Stimulated activated CD4-positive, alpha-beta T cell treated with anti-CD3 and anti-CD28 coated beads, Interleukin-4, amount 100 ng/mL, for 1 hour (primary cell): ENCODE measurements around the gene BBS5.
"Not testable (repeated sequence)": the region's sequence is repeated elsewhere in the genome, so short reads cannot be mapped to it uniquely, and the experiment has no call there.

Experiments used
- DNase-seq: peaks from one replicate; pipeline ENCODE4 v3.0.0-alpha.2; 2020

BBS5 gene

DNA sequence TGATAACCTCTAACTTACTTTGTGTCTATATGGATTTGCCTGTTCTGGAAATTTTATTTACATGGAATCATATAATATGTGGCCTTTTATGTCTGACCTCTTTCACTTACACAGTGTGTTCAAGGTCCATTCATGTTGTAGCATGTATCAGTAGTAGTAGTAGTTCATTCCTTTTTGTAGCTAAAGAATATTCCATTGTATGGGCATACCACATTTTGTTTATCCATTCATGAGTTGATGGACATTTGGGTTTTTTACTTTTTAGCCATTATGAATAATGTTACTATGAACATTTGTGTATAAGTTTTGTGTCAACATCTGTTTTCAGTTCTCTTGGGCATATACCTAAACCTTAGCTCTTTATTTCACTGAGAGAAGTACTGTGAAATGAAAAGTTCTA is 11.5 kb downstream of the BBS5 start:
- DNase-seq, result no peak

DNA sequence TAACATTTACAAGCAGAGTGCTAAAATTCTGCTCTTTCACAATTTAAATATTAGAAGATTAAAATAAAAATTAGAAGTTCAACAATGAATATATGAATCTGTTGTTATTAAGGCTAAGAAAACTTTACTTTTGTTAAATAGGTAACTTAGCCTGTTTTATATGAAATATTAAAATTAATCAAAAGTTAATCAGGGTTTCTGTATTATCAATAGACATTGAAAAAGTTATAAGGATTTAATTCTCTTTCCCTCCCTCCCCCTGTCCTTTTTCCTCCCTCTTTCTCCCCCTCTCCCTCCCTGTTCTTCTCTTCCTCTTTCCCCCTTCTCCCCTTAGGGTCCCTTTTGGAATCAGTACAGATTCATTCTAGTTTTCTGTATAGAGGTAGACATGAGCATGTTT is 12.1 kb downstream of the BBS5 start:
- no peak for DNase-seq

DNA sequence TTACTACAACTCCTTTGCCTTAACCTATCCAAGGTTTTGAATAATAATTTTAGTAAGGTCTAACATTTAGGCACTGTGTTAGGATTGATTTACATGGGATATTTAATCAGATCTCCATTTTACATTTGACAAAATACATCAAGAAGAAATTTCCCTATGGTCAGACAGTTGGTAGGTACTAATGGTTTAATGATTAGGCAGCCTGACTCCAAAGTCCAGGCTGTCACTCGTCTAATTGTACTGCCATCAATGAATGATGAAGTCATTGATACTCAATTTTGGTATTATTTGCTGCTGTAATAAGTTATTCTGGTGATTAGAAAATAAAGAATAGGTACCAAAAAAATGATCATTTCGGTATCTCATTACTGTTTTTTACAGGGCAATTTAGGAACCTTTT is 14.1 kb downstream of the BBS5 start:
- no peak for DNase-seq

DNA sequence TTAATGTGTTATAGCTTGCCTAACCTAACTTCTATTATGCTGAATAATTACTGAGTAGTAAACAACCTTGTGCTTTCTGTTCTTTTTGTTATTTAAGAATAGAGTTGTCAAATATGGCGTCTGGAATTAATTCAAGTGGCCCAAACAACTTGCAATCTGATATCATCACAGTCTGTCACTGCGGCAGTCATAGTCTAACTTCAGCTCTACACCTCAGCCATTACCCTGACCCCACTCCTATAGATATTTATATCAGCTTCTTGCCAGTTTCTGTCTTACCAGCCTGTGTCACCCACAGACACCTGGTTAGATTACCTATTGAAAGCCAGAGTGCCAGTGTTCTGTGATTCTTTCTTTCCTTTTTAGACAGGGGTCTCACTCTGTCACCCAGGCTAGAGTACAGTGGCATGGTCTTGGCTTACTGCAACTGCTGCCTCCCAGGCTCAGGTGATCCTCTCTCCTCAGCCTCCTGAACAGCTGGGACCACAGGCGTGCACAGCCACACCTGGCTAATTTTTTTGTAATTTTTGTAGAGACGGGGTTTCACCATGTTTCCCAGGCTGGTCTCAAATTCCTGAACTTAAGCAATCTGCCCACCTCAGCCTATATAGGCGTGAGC is 16.1 kb downstream of the BBS5 start:
- no peak for DNase-seq

DNA sequence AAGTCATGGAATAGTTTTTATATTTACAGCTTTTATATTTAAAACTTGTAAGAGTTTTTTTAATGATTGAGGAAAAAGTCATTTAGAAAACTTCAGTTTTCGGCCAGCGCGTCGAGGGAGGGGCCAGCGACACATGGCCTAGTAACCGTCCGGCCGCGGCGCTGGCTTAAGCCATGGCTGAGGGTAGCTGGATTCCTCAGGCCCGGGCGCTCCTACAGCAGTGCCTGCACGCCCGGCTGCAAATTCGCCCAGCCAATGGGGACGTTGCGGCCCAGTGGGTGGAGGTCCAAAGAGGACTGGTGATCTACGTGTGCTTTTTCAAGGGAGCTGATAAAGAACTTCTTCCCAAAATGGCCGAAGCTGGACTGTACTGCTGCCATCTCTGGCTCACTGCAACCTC is 25.4 kb downstream of the BBS5 start:
- no peak for DNase-seq

DNA sequence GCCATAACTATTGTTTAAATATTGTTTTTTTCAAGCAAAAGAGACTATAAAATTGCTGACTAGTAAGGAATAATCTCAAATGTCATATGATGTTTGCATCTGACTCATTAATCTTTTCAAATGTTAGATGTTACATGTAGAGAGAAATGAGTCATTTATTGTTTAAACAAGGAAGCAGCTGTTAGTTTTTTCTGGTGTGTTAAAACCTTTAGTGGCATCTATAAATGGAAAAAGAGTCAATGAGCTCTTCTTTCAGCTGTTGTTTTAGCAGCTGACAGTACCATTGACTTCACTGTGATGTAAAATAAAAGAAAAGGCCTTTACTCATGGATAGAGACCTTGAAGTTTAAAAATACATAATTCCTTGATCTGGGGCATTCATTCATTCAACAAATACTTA is 28.4 kb downstream of the BBS5 start:
- no peak for DNase-seq

DNA sequence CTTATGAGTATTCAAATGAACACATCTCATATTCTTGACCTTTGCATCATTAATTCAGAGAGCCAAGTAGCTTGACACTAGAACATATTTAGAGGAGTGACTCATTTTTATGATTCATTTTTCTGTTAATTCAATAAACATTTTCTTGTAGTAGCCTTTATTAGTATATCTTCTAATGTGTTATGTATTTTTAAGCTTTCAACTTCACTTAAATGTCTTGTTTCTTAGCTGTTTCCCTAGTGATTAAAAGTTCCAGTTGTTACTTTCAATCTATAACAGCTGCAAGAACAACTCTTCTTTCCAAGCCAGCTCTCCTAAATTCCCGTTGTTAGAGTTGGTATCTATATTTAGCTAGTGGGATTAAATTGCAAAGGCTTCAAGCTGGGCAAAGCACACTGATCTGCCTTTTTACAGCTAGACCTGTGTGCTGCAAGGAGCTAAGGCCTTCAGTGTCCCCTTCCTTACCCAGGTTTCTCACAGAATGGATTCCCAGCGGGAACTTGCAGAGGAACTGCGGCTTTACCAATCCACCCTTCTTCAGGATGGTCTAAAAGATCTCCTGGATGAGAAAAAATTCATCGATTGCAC is 30.1 kb downstream of the BBS5 start, which contains the start of gene KLHL41:
Gene KLHL41 (plus strand): TSS at position 405 of the 588 bp plus-strand sequence. CDS start 77 bp downstream, at position 482.
- DNase-seq, result no peak

DNA sequence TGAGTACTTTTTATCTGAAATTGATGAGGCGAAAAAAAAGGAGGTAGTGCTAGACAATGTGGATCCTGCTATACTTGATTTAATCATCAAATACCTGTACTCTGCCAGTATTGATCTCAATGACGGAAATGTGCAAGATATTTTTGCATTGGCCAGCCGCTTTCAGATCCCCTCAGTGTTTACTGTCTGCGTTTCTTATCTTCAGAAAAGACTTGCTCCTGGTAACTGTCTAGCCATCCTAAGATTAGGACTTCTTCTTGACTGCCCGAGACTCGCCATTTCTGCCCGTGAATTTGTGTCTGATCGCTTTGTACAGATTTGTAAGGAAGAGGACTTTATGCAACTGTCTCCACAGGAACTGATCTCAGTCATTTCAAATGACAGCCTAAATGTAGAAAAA is 30.7 kb downstream of the BBS5 start:
- DNase-seq, result no peak

DNA sequence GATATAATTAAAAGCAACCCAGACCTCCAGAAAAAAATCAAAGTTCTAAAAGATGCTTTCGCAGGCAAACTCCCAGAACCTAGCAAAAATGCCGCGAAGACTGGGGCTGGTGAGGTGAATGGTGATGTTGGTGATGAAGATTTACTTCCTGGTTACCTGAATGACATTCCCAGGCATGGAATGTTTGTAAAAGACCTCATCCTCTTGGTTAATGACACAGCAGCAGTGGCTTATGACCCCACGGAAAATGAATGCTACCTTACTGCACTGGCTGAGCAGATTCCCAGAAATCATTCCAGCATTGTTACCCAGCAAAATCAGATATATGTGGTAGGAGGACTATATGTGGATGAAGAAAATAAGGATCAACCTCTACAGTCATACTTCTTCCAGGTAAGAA is 31.2 kb downstream of the BBS5 start:
- DNase-seq, result no peak

DNA sequence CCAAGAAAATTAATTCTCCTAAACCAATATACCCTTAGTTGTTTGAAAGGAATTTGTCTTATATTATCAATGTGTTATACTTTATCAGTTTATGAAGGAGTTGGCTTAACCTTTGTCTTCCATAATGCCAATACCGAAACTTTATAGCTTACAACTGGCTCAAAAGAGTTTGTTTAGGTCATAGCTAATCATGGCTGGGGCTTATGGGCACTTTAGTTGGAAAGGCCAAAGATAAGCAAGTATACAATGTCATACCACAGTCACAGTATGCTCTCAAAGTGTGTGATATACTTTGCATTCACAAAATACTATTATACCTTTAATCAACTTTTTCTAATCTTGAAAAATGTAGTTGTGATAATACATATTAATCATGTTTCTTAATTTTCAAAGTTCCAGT is 32.5 kb downstream of the BBS5 start:
- no peak for DNase-seq

DNA sequence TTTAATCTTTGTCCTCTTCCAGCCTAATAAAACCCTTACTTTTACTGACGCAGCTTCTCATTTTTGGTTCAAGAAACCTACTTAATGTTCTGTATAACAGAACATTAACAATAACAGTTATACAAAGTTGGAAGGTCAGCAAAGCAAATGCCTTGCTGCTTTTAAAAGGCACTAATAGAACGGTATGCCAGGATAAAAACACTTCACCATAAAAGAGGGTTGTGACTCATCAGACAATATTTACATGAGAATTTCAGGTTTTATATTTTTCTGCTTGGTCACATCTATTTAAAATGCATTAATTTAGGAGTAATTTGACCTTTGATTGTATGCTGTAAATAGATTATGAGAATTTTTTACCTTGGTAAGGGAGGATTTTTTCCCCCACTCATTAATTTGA is 33.2 kb downstream of the BBS5 start:
- DNase-seq, result no peak

DNA sequence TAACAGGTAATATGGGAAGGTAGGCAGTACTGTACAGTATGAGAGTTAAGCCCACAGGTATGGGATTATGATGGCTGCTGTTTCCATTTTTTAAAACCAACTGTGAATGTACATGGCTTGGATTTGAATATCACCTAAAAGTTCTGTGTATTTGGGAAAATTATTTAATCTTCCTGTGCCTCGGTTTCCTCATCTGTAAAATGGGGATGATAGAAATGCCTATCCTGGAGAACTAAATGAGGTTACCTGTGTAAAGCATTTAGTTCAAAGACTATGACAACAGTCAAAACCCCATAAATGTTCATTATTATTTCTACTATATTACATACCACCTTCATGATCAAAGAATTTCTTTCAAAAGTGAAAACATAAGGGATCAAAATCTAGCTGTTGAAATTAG is 33.8 kb downstream of the BBS5 start:
- DNase-seq, result no peak

DNA sequence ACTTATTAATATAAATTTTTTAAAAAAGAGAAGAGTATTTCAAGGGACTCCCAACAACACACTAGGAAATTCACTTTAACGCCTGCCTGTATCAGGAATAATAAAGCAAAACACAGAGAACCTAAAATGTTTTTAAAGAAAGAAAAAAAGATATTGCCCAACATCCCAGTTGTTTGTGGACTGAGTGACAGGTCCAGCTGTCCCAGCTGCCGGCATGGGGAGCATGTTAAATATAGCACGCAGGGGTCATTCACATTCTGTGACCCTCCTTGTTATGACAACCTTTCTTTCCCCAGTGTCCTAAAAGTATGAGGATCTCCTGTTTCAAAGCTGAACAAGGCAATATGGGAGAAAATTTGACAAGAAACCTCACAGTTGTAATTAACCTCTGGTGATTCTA is 34.6 kb downstream of the BBS5 start:
- DNase-seq, result no peak

DNA sequence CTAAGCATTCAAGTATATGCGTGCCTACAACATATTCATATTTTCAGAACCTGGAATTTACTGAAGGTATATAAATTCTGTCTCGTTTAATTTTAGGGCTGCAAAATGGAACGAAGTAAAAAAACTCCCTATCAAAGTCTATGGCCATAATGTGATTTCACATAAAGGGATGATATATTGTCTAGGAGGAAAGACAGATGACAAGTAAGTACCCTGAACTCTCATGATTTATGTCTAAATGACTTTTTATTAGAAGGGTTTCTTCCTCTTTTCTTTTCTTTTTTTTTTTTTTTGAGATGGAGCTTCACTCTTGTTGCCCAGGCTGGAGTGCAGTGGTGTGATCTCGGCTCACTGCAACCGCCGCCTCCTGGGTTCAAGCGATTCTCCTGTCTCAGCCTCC is 35.5 kb downstream of the BBS5 start:
- DNase-seq, result not testable (repeated sequence)

DNA sequence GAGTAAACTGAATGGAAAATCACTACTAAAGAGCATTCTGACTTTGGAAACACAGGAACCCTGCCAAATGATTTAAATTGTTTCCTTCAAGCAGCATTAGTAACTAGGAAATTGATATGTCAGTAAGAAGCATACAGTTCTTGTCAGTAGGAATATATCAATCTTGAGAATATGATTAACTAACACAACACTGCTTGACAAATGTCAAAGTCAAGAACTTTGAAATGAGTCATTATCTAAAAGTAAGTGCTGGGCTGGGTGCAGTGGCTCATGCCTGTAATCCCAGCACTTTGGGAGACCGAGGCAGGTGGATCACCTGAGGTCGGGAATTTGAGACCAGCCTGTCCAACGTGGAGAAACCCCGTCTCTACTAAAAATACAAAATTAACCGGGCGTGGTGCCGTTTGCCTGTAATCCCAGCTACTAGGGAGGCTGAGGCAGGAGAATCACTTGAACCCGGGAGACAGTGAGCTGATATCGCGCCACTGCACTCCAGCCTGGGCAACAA is 37.2 kb downstream of the BBS5 start:
- not testable (repeated sequence) for DNase-seq

DNA sequence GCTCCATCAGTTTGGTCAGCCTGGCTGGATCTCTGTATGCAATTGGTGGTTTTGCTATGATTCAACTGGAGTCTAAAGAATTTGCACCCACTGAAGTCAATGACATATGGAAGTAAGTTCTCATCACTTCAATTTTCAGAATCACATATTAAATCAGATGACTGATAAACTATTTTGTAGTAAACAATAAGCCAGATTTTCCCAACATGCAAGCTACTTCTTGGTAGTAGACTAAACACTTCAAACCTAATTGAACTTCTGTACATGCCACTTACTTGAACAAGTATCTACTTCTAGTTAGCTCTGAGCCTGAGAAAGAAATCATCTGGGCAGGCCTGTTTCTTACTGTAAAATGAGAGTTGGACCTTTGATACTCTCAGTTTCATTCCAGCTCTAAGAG is 41.6 kb downstream of the BBS5 start:
- no peak for DNase-seq

DNA sequence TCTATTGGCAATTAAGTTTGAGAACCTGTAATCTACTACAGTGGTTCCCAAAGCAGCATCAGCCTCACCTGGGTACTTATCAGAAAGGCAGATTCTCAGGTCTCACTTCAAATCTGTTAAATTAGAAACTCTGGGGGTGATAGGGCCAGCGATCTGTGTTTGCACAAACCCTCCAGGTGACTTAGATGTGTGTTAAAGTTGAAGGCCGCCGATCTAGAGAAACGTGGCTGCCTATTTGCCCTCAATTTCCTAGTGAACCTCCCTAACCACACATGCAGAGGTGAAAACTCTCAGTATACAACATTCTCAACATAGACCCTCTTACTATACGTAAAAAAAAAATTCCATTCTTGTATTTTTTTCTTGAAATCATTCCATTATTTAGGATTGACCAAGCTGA is 44.4 kb downstream of the BBS5 start:
- no peak for DNase-seq

DNA sequence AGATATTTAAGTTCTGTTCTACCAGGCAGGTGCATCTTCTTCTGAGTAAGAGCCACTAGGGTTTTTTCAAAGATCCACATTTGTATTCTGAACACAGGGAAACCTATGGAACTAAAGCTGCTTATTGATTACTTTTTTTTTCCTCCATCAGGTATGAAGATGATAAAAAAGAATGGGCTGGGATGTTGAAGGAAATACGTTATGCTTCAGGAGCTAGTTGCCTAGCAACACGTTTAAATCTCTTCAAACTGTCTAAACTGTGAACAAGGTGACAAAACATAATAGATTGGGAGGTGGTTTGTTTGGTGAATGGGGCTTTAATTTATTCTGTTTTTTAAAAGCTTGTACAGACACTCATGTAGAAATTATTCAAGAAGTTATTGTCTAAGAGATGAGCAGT is 46.1 kb downstream of the BBS5 start:
- no peak for DNase-seq

DNA sequence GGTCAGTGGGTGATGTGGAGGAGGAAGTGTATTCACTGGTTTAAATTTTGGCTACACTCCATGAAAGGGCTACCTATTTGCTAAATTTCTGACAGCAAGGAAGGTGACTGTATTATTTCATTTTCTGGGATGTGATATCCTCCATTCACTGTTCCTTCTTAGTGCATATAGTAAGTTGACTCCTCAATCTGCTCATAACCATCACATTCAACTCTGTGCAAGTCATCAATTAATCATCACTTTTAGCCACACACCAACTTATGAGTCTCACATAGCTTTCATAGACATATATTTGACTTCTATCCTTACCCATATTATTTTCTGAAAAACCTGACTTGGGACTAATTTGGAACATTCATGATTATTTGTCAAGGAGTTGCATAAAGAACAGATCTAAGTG is 47.2 kb downstream of the BBS5 start:
- no peak for DNase-seq

DNA sequence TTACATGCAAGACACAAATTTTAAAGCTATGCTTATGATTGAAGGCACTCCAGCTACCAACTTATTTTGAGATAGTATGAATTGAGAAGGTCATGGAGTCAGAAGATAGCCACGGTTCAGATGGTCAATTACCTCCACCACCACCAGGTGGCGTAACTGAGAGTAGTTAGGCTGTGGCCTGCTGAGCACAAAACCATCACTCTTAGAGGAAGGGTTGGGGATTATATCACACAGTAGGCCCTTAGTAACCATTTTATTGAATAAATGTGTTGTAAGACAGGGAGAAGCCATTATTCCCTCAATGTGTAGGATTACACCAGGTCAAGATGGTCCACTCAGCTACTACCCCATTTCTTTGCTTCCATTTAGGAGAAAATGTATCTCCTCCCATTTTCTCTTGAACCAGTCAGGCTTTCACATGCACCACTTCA is 49.0 kb downstream of the BBS5 start:
- DNase-seq, result peak; percentile 70

DNA sequence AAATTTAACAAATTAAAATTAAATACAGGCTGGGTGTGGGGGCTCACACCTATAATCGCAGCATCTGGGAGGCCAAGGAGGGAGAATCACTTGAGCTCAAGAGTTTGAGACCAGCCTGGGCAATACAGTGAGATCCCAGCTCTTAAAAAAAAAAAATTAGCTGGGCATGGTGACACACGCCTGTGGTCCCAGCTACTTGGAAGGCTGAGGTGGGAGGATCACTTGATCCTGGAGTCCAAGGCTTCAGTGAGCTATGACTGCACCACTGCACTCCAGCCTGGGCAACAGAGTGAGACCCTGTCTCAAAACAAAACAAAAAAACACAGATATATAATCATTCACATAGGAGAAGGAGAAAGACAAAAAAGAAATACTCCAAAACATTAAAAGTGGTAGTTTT is 60.2 kb downstream of the BBS5 start:
- not testable (repeated sequence) for DNase-seq

DNA sequence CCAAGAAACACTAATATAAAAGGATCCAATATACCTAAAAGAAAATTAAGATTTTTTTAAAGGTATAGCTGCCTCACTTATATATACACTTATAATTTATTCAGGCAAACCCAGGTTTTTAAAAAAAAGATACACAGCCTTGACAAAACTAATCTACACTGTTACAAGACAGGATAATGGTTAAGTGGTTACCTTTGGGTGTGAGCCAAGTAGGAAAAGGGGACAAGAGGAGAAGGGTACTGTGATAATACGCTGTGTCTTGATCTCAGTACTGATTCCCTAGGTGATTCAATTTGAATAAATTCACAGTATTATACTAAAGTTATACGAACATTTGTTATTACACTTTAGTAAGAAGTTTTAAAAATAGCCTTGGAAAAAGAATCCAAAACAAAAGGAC is 60.9 kb downstream of the BBS5 start:
- no peak for DNase-seq

DNA sequence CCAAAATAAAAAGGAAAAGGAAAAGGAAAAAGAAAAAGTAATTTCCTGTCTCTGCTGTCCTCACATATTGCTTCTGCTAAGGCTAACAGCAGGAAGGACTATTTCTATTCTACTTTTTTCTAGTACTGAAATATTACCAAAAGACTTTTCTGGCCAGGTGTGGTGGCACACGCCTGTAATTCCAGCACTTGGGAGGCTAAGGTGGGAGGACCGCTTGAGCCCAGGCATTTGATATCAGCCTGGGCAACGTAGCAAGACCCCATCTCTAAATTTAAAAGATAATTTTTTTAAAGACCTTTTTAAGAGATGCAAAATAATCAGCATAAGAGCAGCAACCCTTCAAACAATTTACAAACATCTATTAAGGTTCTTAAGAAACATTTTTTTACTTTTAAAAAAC is 63.1 kb downstream of the BBS5 start:
- no peak for DNase-seq

DNA sequence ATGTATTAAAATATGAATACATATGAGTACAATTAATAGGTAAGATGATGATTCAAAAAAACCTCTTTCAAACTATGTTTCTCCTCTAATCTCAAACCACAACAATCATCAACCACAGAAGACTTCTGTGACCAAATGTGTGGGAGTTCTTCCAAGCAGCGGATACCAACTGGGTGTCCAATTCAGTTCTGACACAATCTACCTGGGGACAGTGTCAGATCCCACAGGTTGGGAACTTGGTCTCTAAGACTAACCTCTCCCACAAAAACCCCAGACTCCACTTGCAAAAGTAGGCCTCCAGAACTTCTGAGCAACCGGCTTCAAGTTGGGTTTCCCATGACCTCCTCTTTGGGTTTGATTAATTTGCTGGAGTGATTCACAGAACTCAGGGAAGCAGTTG is 67.5 kb downstream of the BBS5 start:
- DNase-seq, result no peak
